HG03565 (cell line): ENCODE data around the gene WDFY4.

Experiments
- ATAC-seq: cut with Tn5 transposase; IDR thresholded peaks from one replicate; pipeline ENCODE4 v1.9.1; 2021; ENCODE audit warnings: mild to moderate bottlenecking, moderate library complexity; ENCODE audit not compliant: unreplicated experiment

Gene WDFY4

DNA sequence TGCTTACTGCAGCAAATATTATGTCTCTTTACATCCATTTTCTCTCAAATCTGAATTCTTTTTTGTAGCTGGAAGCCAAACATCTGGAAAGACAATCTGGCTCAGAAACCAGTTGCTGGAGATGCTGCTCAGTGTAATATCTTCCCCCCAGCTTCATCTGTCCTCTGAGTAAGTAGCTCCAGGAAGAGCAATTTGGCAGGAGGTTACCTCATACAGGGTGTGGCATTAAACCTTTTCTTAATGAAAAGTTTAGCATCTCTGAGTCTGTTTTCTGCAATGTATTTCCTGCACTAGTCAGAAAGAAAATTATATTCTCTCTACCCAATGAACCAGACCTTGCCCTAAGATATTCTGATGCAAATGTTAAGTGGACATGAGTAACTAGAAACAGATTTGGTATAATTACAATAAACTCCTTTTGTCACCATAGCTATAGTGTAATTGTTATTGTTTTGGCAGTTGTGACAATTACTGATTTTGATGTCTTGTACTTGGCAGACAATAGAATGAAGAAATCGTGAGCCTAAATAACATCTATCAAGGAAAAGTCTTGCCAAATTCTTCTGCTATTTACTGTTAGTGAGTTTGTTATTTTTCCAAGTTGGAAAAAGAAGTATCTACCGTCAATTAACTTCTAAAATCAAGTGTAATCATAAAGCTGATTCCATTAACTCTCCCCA, 123.3 kb downstream of the WDFY4 start:
- ATAC-seq: no peak

DNA sequence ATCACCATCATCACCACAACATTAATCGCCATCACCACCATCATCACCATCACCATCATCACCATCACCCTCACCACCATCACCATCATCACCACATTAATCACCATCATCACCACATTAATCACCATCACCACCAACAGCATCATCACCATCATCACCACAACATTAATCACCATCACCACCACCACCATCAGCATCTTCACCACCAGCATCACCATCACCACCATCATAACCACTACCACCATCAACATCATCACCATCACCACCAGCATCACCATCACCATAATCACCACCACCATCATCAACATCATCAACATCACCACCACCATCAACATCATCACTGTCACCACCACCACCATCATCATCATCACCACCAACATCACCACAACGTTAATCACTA, 124.6 kb downstream of the WDFY4 start:
- no peak for ATAC-seq

DNA sequence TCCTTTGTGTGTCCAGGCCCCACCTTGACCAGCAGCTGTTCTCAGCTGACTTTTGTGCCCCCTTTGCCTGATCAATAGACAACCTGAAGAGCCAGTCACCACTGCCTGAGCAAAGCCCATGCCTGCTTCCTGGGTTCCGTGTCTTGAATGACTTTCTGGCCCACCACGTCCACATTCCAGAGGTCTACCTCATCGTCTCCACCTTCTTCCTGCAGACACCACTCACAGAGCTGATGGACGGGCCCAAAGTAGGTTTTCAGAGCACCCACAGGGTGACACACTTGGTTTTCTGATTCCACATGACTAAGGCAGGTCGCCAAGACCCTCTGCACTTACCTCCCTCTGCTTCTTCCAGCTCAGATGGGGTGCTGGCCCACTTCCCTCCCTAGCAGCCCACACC, 126.8 kb downstream of the WDFY4 start:
- no peak for ATAC-seq

DNA sequence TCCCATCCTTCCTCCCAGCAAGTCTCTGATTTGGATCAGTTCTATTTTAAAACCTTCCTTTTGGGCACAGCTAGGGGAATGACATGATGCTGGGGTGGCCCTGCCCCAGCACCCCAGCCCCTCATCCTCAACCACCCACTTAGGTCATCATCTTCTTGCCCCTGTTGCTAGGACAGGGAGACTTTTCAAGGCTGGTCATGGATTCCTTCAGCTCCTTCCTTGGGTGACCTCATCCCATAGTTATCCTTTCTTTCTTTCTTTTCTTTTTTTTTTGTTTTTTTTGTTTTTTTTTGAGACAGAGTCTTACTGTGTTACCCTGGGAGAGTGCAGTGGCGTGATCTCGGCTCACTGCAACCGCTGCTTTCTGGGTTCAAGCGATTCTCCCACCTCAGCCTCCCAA, 127.2 kb downstream of the WDFY4 start:
- no peak for ATAC-seq

DNA sequence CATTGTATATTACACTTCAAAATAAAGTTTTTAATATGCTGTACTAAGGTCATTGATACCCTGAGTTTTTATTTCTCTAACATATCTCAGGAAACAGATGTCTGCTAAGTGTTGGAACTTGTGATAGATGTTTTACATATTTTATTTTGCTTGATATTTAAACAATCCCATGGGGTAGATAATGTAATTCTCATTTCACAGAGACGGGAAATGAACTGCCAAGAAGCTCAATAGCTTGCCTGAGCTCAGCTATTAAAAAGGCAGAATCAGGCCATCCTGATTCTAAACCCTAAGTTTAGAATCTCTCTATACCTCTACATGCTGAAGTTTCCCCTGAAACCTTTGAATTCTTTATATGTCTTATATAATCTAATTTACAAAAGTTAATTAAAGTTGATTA, 128.6 kb downstream of the WDFY4 start:
- ATAC-seq: no peak

DNA sequence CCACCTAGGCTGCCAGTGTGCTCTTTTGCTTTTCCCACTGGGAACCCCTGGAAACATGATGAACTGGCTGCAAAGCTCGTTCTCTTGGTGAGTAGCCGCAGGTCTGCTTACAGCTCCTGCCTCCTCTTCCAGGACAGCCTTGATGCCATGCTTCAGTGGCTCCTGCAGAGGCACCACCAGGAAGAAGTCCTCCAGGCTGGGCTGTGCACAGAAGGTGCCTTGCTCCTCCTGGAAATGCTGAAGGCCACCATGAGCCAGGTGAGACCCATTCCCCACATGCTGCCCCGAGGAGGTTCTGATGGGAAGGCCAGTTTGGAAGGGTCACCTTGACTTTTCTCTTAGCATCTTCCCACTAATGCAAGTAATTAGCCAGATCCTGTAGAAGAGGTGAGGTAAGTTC, 129.2 kb downstream of the WDFY4 start:
- ATAC-seq: no peak

DNA sequence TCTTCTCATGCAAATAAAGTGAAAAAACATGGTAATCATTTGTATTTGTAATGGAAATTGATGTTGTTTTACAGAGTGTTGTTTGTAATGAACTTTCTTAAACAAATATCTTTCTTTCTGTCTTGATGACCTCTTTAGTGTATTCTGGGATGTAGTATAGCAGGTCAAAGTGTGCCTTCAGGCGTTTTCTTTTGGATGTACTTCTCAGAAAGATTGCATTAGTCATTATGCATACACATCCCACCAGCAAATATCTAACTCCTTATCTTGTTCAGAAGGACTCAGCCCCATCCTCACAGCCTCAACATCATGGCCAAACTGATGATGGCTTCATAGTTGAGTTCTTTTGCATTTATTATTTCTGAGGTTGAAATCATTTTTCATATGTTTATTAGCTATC, 130.3 kb downstream of the WDFY4 start:
- ATAC-seq: no peak

DNA sequence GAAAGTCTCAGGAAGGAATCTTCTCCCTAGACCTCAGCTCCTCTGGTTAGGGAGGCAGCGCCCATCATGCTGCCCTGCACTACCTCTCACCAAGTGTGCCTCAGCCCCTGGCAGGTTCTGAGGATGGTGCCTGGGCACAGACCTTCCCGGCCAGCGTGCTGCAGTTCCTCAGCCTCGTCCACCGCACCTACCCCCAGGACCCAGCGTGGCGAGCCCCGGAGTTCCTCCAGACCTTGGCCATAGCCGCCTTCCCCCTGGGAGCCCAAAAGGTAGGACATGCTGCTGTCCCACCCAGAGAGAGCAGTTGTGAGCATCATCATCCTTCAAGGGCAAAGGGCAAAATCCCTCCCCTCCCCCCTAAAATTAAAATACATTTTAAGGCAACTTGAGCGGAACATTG, 132.5 kb downstream of the WDFY4 start:
- ATAC-seq: no peak

DNA sequence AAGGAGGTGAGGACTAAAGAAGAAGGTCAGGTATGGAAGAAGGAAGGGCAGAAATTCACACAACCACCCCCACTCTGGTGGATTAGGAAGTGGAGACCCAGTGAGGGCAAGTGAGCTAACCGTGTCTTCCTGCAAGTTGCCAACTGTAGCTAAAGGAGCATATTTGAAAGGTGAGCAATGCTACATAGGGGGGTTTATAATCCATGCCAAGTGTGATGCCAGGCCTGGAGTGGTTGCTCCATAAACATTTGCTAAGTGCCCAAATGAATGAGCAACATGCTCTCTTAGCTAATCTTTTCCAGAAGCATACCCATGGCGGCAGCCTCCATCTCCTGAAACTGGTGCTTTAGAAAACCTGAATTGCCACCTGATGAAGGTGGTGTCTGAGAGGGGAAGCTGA, 133.4 kb downstream of the WDFY4 start:
- no peak for ATAC-seq

DNA sequence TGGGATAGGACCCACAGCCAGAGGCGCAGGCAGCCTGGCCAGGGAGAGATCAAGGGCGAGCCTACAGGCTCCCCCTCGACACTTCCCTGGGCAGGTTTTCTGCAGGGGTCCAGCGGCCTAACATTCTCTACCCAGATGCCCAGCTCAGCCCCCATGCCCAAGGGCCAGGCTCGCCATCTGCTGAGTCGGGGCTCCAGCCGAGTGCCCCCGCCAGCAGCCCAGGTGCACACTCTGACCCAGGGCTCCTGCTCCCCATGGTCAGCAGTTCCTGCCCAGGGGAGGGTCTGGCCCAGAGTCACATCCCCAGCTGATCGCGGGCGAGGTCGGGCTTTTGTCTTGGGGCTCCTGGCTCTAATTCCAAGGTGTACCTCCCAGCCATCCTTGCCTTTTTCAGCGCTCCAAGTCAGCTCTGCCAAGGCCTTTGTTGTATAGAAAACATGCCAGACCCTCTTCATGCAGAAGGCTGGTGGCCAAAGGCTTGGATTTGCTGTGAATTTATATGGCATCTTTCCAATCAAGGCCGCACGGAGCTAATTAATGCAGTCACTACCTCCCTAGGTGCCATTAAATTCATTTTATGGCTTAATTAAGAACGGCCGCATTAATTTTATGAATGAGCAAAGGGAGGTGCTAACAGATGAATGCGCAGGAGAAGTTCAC, 134.3 kb downstream of the WDFY4 start:
- ATAC-seq: no peak

DNA sequence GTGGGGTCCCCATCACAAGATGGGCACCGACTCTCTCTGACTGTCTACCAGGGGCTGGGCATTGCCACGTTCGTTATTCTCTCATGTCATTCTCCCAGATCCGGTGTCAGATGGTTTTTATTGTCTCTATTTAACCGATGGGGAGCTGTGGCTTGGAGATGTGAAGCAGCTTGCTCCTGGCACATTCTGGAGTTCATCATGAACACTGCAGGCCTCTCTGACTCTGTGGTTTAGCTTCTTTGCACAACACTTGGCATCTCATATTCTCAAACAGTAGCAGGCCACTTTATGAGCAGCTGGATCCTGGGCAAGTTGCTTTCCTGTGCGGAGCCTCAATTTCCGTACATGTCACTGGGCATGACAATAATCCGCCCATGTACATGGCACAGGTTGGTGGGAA, 135.1 kb downstream of the WDFY4 start:
- ATAC-seq: no peak

DNA sequence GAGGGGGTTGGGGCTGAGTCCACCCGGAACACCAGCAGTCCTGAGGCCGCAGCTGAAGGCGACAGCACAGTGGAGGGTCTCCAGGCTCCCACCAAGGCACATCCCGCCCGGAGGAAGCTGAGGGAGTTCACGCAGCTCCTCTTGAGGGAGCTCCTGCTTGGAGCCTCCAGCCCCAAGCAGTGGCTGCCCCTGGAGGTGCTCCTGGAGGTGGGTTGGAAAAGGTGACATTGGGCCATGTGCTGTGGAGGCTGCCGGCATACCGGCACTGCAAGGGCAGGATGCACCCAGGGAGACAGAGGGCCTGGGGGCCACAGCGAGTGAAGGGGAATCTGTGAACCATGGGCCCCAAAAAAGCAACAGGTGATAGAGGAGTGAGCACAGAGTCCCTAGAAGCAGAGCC, 135.6 kb downstream of the WDFY4 start:
- ATAC-seq: no peak

DNA sequence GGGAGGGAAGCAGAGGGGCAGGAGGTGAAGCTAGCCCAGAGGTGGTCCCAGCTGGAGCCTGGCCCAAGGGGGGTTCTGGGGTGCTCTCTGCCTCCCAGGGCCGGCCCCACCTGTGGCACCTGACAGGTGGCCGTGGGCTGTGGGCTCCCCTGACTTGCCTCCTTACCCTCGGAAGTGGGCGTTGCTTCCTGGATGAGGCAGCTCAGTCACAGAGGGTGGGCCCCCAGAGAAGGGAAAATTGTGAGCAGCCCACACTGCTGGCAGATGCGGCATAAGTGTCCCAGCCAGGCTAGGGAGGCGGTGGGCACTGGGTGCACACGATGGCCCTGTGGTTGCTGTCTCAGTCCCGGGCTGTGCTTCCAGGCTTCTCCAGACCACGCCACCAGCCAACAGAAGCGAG, 136.0 kb downstream of the WDFY4 start:
- no peak for ATAC-seq

DNA sequence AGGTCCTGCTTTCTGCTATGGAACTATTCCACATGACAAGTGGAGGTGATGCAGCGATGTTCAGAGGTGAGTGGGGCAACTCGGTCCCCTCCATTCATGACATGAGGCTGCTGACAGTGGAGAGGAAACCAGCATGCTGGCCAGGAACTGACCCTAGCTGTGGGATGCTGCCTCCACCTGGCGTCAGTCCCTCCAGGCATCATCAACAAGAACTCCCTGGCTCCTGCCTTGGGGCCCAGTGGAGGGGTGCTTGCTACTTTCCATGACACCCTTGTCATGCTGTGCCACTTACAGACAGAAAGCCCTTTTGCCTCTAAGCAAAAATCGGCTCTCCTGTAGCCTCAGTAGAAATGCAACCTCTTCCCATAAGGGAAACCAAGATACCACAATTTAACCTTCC, 136.4 kb downstream of the WDFY4 start:
- no peak for ATAC-seq

DNA sequence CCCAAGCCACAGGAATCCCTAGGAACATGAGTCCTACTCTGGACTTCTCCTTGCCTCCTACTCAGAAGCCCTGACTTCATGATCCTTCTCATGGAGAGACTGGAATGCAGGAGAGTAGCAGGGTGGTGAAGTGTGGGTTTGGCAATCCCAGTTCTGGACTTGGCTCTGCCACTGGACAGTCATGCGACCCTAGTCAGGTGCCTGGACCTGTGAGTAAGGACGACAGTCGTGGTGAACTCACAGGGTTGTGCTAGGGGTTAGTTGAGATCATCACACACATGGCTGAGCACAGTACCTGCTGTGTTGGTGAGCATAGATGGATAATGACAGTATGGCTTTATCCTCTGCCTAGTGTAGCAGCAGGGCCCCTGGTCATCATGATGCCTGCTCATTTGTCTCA, 137.0 kb downstream of the WDFY4 start:
- no peak for ATAC-seq

DNA sequence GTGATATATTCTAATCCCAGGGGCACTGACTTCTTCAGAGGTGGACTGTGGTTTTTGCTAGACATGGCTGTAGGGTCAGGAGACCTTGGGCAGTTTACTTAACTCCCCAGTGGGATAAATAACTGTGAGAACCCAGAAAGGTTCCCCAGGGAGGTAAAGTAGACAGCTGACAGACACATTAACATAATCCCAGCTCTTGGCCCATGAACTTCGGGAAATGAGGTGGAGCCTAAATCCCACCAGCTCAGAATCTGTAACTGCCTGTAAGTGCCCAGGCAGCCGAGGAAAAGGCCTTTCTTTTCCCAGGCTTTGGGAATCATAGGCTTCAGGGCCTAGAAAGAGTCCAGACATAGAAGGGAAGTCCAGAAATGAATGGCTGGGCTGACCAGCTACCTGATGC, 149.0 kb downstream of the WDFY4 start:
- ATAC-seq: no peak

DNA sequence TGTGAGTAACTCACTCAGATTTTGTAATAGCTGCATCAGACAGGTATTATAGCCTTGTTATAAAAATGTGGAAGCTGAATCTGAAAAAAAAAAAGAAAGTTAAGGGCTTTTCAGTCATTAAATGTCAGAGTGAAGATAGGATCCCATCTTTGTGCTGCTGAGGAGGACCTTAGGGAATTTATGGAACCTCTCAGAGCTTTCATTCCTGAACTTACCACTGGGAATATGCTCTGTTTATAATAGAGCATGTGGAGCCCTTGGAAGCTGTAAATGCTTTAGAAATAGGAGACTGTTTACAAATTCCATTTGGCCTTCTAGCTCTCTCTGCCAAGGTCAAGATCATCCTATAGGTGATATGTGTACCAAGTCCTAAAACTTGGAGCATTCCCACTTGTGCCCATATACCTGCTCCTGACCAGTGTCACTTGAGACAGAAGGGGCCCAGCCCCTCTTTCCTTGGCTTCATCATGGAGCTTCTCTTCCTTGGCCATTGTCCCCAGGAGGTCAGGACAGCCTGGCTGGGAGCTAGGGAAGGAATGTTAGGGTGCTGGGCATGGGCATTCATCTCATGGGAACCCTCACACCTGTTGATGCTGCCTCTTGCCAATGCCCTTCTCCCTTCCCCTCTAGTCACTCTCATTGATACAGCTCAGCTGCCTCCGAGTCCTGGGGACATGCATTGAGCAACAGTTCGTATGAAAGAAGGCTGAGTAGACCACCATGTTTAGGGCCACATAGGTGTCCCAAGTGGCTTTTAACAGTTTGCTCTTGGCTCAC, 149.7 kb downstream of the WDFY4 start:
- ATAC-seq: no peak

DNA sequence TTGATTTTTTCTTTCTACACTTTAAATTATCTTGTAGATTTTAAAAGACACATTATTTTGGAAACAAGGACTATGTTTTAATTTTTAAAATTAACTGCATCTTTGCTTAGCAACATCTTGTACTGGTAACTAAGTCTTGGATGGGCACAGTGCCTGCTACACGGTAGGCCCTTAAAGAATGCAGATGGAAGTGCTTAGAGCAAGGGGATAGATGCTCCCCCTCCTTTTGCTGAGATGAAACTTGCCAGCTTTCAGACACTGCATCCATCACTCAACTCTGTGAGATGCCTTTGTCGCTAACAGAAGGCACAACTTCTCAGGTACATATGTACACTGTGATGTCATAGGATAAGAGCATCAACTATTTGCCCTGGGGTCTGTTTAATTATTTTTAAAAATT, 151.1 kb downstream of the WDFY4 start:
- ATAC-seq: no peak

DNA sequence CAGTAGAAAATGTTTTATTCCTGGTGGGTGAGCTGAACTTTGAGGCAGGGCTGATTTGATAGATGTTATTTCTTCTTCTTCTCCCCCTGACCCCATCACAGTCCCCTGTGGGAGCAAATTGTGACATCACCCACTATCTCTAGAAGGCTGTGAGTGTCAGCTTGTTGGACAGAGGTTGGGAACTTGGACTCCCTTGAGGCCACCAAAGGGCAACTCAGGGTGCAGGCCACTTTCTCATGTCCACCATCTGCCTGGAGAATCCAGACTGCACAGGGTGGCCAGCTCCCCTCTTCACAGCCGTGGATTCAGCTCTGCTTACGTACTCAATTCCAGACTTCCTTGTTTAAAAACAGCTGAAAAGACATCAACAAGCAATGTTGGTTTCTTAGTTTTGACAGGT, 151.9 kb downstream of the WDFY4 start:
- no peak for ATAC-seq

DNA sequence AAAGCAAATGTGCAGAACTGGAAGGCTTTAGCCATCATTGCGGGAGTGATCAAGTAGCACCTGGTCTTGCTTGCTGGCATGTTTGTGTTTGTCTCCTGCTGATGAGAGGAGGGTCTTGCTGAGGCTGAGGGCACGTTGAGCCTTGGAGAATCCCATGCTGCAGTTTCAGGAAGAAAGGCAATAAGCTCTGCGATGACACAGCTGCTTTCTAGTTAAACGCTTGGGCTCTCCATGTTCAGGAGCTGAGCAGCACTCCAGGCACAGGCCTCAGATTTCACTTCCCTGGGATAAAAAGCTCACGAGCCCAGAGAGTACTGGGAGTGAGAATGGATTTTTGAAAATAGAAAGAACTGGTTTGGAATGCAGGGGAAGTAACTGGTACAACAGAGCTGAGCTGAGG, 154.2 kb downstream of the WDFY4 start:
- ATAC-seq: no peak

DNA sequence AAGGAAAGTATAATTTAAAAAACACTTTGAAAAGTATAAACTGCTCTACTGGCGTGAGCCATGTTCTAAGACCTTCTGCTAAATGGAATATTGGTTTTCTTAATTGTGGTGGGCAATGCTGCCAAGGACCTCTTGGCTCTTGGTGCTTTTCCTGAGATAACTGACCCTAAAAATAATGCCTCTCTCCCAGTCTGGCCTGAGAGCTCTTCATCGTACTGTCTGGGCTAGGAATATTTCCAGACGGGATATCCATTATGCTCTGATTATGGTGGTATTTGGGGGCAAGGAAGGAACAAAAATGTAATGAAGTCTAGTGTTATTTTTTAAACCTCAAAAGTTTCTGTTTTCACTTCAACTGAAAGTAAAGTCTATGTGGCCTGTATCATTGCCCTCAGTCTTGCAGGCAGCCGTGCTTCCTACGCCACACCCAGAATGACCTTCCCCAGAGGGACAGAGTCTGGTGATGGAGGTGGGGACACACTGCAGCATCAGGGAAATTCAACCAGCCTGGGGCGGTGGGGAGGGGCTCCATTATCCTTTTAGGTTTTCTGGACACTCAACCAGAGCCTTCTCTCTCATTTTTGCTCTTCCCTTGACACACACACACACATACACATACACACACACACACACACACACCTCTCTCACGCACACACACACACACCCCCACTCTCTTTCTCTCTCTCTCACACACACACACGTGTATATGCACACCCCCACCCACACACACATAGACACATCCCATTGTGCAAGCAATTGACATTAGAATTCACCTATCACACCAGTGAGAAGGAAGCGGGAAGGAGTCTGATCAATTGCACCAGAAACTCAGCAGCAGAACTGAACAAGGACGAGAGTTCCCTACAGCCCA, 155.4 kb downstream of the WDFY4 start:
- ATAC-seq: no peak
